Activated T-cell treated with anti-CD3 and anti-CD28 coated beads, Interleukin-2, amount 50 U/mL, for 1 hour (primary cell): ENCODE results near the gene ZZZ3.
"Not testable (repeated sequence)": the region's sequence is repeated elsewhere in the genome, so short reads cannot be mapped to it uniquely, and the experiment has no call there.

ENCODE experiments used
- DNase-seq: peaks from one replicate; pipeline ENCODE4 v3.0.0-alpha.2; 2020

The ZZZ3 gene

GRCh38 chr1:77668924-77669449, 13.5 kb downstream of the ZZZ3 start:
- DNase-seq: no peak

- DNase-seq: no peak
These were observed 17.4 kb downstream of the ZZZ3 start for GRCh38 chr1:77664939-77665516.

- no peak for DNase-seq
These were observed 20.8 kb downstream of the ZZZ3 start for GRCh38 chr1:77661696-77662095.

- DNase-seq: no peak
These were observed 22.4 kb downstream of the ZZZ3 start for GRCh38 chr1:77659879-77660593.

GRCh38 chr1:77658271-77658670, 24.2 kb downstream of the ZZZ3 start:
- no peak for DNase-seq

GRCh38 chr1:77655431-77655974, 27.0 kb downstream of the ZZZ3 start:
- no peak for DNase-seq

GRCh38 chr1:77652970-77653516, 29.4 kb downstream of the ZZZ3 start:
- no peak for DNase-seq

- DNase-seq: no peak
These were observed 30.2 kb downstream of the ZZZ3 start for GRCh38 chr1:77652268-77652667.

GRCh38 chr1:77649127-77649526, 33.3 kb downstream of the ZZZ3 start:
- DNase-seq: no peak

GRCh38 chr1:77646224-77646623, 36.2 kb downstream of the ZZZ3 start:
- DNase-seq: not testable (repeated sequence)

GRCh38 chr1:77643456-77643855, 39.0 kb downstream of the ZZZ3 start:
- no peak for DNase-seq

GRCh38 chr1:77642941-77643340, 39.5 kb downstream of the ZZZ3 start:
- no peak for DNase-seq

- no peak for DNase-seq
These were observed 40.3 kb downstream of the ZZZ3 start for GRCh38 chr1:77642196-77642595.

GRCh38 chr1:77639557-77640069, 42.8 kb downstream of the ZZZ3 start:
- no peak for DNase-seq

GRCh38 chr1:77639056-77639455, 43.4 kb downstream of the ZZZ3 start:
- no peak for DNase-seq

GRCh38 chr1:77636864-77637263, 45.6 kb downstream of the ZZZ3 start:
- DNase-seq: no peak
